ENCODE data around the gene WDR90.

WDR90 gene

DNA sequence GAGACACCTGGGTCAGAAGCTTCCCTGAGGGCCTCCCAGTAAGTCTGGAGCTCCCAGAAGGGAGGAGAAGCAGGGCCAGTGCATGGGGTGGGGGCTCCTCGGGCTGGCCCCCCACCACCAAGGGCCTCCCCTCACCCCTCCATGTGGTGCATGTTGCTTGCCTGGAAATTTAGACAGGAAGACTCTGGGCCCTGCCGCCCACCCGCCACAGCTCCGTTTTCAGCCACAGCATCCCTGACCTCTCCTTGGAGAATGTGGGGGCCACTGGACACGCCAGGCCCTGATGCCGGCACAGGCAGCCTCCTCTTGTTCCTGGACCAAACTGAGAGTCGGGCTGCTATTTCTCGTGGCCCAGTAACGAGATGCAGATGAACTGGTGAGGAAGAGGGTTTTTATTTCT, 10.3 kb upstream of the WDR90 start:
- no peak for DNase-seq

GRCh38 chr16:640614-641013, 8.6 kb upstream of the WDR90 start:
- DNase-seq, result no peak

DNA sequence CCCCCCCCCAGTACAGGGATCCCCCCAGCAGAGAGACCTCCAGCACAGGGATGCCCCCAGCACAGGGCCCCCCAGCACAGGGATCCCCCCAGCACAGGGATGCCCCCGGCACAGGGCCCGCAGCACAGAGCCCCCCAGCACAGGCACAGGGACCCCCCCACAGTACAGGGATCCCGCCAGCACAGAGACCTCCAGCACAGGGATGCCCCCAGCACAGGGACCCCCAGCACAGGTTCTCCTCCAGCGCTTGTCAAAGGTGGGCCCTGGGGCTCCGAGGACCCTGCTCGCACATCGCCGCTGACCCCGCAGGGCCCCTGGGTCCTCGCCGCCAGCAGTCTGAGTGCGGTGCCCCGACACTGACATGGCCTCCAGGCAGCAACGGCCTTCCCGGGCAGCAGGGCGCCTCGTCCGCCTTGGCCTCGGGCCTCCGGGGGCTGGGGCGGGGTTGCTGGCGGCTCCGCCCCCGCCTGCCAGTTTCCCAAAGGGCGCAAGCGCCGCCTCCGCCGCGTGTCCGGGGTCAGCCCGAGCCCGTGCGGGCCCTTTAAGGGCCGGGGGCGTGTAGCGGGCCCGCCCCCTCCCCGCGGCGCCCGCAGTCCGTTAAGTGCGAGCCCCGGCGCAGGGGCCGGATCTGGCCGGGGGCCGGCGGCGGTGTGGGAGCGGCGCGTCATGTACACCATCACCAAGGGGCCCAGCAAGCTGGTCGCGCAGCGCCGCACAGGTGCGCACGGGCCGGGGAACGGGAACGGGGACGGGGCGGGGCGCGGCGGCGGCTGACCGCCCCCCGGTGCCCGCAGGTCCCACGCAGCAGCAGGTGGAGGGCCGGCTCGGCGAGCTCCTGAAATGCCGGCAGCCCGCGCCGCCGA, 7.6 kb upstream of the WDR90 start, which contains the start of gene MCRIP2:
Gene MCRIP2, plus strand, starts transcription at position 503 of the 863 bp plus-strand sequence. Its CDS starts 164 bp downstream, at position 667.
- DNase-seq, result peak; percentile 89 to 96

DNA sequence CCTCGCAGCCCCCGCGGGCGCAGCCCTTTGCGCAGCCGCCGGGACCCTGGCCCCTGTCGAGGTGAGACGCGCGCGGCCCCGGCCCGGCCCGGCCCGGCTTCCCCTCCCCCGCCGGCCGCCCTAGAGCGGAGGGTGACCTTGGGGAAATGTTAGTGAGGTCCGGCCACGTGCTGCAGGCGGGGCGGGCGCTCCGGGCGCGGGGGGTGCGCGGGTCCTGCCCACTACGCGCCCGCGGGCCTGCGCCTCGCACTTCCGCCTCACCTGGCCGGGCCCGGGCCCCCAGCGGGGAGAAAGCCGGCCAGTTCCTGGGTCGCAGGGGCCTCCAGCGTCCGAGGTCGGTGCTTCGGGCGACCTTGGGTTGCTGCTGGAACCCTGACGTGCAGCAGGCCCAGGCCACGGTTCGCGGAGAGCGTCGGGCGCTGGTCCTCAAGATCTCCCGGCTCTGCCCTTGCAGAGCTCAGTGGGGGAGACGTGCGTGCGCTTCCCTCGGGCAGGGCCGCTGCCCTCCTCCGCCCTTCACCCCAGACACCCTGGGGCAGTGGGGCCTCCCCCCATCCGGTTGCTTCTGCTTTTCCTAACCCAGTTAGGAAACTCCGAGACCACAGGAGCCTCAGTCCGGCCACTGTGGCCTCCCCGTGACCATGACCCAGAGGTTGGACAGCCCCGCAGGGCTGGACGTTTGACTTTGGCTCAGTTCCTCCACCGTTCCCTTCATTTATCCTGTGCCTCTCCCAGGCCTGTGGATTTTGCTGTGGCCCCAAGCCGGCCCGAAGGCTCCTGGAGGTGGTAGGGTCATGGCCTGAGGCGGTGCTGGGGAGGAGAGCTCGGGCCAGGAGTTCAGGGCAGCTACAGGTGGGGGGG, 6.7 kb upstream of the WDR90 start:
- peak; percentile 94 to 96 for DNase-seq

GRCh38 chr16:643050-643368, 6.2 kb upstream of the WDR90 start:
- no peak for DNase-seq

- no peak for DNase-seq
Observed at GRCh38 chr16:644556-644955, 4.6 kb upstream of the WDR90 start.

- no peak for DNase-seq
Observed at GRCh38 chr16:645852-646678, 3.1 kb upstream of the WDR90 start.

DNA sequence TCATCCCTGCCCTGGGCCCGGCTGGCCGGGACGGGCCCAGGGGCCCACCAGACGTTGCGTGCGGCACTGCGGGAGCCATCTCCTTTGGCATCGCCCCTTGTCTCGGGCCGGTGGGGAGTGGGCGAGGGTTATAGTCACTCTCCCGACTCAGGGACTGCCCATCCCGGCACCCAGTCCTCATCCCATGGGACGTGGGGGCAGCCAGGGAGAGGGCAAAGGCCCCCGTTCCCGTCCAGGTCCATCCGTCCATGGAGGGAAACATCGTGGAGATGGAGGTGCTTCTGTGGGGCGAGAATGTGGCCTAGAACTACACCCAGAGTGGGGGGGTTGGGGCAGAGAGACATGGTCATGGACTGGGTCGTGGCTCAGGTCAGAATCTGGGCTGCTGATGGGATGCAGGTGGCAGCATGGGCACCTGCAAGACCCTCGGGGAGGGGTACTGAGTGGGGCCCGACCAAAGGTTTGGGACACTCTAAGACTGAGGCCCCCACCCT, 2.4 kb upstream of the WDR90 start:
- no peak for DNase-seq

GRCh38 chr16:647173-647902, 1.8 kb upstream of the WDR90 start:
- no peak for DNase-seq

DNA sequence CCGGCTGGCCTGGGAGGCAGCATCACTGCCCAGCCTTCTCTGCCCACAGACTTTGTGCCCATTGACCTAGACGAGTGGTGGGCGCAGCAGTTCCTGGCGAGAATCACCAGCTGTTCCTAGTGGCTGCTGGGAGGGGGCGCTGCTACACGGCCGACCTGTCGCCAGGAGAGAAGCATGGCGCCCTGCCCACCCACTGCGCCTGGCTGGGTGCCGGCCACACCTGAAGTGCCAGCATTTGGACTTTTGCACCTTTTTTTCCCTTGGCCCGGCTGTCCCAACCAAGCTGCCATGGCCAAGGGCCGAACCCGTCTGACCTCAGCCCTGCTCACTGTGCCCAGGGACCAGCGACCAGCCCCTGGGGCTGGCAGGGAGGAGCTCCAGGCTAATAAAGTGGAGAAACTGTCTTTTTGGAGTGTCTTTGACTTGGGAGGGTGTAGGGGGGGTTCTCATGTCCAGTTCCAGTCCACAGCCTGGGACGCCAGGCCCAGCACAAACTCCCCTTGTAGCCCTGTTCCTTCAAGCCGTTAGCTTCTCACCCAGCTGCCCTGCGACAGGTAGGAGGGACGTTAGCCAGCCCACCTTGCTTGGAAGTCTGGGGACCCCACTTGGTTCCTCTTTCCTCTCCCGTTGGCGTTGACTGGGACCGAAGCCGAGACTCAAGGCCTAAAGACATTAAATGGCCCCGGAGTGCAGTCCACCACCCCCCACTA, 939 bp upstream of the WDR90 start:
- peak; percentile 41 to 65 for DNase-seq

- DNase-seq, result peak in 1 of 2 donors; percentile 16
Observed at GRCh38 chr16:649631-650030, 466 bp downstream of the WDR90 start.

DNA sequence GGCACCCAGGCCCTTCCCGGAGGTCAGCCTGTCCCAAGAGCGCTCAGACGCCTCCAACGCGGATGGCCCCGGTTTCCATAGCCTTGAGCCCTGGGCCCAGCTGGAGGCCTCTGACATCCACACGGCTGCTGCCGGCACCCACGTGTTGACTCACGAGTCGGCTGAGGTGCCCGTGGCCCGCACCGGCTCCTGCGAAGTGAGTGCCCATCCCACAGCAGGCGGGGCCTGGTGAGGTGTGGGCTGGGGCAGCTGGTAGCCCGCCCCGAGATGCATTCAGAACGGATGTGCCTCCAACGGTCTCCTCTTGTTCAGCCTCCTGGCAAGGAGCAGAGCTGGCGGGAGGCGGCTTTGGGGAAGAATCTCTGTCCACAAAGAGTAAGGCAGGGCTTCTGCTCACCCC, 2.7 kb downstream of the WDR90 start:
- DNase-seq, result no peak

GRCh38 chr16:652454-653305, 3.5 kb downstream of the WDR90 start:
- no peak for DNase-seq

DNA sequence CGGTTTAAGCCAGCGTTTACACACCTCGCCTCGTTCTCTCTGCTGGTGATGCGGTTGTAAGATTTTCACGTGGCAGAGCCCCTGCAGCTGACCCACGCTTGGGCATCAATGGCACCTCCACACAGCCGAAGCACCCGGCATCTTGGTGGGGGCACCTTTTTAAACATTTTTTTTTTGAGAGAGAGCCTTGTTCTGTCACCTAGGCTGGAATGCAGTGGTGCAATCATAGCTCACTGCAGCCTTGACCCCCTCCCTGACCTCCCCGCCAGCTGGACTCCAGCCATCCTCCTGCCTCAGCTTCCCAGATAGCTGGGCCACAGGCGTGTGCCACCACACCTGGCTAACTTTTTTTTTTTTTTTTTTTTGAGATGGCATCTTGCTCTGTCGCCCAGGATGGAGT, 4.9 kb downstream of the WDR90 start:
- DNase-seq, result no peak

- DNase-seq, result no peak
Observed at GRCh38 chr16:657487-657886, 8.3 kb downstream of the WDR90 start.

GRCh38 chr16:658679-659571, 9.8 kb downstream of the WDR90 start:
- no peak for DNase-seq

DNA sequence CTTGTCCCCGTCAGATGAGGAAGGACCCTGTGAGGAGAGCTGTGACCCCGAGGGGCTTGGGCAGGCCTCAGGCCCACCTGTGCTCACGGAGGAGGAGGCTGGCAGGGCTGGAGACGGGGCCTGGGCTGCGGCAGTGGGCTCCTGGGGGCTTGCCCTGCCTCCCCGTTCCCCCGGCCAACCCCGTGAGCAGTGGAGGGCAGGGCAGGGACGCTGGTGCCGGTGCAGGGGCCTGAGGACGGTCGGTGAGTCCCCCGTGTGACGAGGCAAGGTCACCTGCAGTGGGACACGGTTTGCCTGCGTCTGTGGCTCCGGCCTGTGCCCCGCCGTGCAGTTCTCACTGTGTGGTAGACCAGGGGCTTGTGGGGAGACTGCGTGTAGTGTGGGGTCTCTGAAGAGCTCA, 10.5 kb downstream of the WDR90 start:
- DNase-seq, result no peak

DNA sequence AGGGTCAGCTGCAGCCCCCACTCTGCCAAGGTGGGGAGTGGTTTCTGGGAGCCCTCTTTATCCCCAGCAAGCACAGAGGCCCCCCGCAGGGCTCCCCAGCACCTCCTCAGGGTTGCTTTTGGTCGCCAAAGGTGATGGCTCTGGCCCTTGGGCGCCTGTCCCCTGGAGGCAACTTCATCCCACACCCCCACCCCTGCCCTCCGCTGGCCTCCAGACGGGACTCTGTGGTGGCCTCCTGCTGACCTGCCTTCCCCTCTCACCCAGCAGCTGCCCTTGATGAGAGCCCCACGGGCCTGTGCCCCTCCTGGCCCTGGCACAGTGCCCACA, 10.9 kb downstream of the WDR90 start:
- no peak for DNase-seq

GRCh38 chr16:660459-661183, 11.5 kb downstream of the WDR90 start:
- peak; percentile 89 to 94 for DNase-seq

Data from inflammatory macrophage (primary cell).